HL-60/S4 (cell line): ENCODE data around the gene DAD1.
"Not testable (repeated sequence)": the region's sequence is repeated elsewhere in the genome, so short reads cannot be mapped to it uniquely, and the experiment has no call there.

Source experiments
- in situ Hi-C: fragments of 300-500 bp; cut with MboI; formaldehyde crosslinking; loops from 2 replicates; pipeline ENCODE4 v1.14.3; 2022; ENCODE audit warnings: low sequenced_read_pairs

Gene DAD1

DNA sequence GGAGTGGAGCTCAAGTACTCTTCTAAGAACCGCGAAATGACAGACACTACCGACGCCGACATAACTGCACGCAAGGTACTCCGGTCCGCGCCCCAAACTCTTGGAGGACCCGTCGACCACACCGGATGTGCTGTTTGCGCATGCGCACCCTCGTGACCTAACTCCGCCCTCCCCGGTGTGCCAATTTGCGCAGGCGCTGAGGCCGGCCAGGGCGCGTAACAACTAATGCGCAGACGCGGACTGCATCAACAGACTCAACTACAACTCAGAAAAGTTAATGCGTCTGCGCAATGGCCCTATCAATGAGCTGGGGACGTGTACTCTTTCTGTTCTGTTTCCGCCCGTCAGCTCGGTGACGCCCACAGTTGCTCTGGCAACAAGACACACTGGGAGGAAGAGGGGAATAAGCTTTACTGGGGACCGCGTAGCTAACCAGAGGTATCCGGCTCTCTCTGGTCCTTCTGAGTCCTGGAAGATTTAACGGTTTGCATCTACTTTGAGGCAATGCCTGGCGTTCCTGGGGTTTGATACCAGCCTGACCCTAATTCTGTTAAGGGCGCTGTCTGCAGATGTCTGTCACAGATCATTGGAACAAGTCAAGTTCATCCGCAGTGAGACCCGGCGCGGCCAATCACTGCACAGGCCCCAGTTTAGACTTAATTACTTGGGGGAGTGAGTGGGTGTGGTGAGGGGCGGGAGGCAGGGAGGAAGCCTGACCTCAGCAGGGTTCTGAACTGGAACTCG, at the start of gene DAD1:
Gene DAD1, minus strand, starts transcription at position 129 of the 744 bp plus-strand sequence. Its CDS starts 67 bp downstream, at position 62.
- in situ Hi-C loops: no loop called here

- in situ Hi-C loops: not testable (repeated sequence)
Observed at GRCh38 chr14:22635980-22636379, 47.0 kb upstream of the DAD1 start.

DNA sequence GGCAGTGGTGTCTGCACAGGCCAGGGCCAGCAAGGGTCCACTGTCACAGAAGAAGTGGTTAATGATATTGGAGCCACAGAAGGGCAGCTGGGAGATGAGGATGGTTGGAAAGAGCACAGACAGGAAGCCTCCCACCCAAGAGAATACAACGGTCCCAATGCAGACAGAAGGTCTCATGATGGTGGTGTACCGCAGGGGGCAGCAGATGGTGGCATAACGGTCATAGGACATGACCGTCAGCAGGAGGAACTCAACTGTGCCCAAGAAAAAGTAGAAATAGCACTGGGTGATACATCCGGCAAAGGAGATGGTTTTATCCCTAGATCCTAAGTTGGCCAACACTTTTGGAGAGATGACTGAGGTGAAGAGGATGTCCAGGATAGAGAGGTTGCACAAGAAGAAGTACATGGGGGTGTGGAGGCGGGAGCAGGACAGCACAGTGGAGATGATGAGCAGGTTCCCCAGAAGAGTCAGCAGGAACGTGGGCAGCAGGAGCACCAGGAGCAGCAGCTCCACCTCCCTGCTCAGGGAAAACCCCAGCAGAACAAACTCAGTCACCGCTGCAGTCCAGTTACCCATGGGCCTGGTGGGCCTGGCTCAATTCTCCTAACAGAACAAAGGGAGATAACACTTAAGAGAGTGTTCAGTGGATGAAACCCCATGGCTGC, 45.3 kb upstream of the DAD1 start:
- in situ Hi-C loops: no loop called here

DNA sequence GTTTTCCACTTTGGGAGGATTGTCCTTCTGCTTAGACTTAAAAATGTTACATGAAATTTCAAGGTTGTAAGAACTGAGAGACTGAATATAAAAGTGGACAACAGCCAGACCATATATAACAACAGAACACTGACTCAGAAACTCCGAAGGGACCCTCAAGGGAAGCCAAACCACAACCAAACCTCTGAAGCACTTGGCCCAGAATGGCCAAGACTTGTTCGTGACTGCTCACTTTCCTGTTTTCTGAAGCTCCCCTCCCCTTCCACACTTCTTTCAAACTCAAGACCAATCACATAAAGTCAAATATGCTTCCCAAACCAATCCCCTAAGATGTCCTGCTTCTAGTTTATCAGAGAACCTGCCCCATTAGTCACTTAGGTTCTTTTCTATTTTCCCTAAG, 41.5 kb upstream of the DAD1 start:
- in situ Hi-C loops: no loop called here

DNA sequence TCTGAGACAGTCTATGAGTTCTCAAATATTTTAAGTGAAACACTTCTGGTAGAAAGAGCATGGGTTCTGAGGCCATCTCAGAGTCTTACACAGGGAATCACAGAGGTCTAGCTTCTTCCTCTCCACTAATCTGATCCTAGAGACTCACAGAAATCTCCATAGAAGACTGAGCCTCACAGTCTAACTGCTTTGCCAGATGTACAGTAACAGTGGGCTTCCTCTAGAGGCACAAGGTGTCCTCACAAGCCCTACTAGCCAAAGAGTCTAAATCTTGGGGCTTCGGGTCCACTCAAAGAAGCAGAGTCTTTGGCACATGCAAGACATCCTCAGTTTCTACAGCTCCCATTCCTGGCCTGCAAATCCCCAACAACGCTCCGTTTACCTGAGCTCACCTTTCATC, 41.0 kb upstream of the DAD1 start:
- in situ Hi-C loops: no loop called here

DNA sequence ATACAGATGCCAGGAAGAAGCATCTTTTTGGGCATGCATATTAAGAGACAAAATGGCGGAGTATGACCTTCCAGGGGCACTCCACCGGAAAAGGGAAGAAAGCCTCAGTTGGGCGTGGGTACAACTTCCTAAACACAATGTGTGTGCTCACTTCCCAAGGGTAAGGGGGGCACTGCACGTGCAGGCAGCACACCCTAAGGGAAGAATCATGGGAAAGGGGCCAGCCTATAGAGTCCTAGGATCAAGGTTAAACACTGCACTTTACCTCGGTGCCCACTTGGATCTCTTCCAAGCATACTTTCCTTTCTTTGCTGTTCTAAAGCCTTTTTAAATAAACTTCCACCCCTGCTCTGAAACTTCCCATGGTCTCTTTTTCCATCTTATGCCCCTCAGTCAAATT, 40.3 kb upstream of the DAD1 start:
- in situ Hi-C loops: no loop called here

DNA sequence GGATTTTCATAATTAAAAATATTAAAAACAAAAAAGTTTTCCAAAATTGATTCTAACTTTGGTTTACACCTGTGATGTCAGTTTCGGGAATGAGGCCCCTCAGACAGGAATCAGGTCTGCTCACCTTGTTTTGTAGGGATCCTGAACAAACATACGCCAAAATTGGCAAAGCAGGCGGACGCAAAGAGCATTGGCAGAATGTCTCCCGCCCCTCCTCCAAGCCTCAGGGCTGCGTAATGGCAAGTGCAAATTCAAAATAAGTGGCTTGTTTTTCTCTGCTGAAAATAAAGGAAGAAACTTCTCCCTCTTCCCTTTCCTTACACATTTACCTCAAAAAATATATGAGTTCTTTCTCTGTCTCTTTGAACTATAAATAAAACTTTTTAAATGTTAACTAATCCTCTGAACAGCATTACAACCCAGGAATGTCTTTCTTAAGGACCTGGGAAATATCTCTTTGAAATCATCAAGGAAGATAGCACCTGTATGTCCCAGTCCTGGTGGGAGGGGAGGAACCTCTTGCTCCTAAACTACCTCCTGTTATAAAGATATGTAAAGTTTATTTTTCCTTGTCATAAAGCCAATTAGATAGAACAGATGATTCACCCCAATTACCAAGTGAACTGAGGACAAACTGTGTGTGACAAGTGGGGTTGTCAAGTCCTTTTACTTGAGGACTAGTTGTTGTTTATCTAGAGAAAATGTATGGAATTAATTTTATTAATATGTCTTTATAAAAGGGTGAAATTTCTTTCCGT, 38.7 kb upstream of the DAD1 start:
- in situ Hi-C loops: no loop called here

GRCh38 chr14:22626590-22626989, 37.6 kb upstream of the DAD1 start:
- in situ Hi-C loops: no loop called here

DNA sequence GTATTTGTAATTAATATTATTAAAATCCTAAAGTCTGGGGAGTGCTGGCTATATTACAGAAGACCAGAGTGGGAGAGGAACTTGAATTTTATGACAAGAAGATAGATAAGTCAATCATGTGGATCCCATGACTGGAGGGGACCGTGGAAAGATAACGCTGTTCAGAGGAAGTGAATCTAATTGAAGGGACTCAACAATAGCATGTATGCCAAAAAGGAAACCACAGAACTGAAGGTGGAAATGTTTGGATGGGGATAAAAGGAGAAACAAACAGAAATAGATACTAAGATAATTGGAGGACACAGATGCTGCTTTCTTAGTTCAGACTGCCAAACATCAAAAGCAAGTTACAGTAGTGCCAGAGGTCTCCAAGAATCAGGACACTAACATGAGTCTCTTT, 34.0 kb upstream of the DAD1 start:
- in situ Hi-C loops: no loop called here

GRCh38 chr14:22622255-22622654, 33.2 kb upstream of the DAD1 start:
- in situ Hi-C loops: no loop called here

GRCh38 chr14:22615765-22616164, 26.7 kb upstream of the DAD1 start:
- in situ Hi-C loops: not testable (repeated sequence)

DNA sequence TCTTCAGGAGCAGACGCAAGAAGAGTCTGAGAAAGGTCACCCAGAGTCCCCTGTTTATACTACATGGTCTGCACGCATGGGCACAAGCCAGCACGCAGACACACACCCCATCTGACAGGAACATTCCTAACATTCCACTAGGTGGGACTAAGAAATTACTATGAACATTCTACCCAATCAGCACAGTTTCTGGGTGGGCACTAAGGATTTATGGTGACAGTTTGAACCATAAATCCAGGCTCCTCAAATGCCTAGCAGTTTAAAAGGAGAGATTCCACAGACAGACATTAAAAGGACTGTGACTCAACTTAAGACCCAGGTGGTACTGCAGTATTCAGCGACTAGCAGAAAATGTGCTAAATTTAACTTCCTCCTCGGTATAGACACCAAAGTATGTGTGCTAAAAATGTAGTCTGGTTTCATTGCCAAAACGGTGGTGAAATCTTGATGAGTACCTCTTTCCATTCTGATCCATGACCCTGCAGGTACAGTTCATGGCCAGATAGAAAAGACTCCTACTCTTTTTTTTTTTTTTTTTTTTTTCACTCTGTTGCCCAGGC, 25.3 kb upstream of the DAD1 start:
- in situ Hi-C loops: no loop called here

GRCh38 chr14:22613736-22614239, 24.8 kb upstream of the DAD1 start:
- in situ Hi-C loops: no loop called here

GRCh38 chr14:22613106-22613695, 24.2 kb upstream of the DAD1 start:
- in situ Hi-C loops: no loop called here

DNA sequence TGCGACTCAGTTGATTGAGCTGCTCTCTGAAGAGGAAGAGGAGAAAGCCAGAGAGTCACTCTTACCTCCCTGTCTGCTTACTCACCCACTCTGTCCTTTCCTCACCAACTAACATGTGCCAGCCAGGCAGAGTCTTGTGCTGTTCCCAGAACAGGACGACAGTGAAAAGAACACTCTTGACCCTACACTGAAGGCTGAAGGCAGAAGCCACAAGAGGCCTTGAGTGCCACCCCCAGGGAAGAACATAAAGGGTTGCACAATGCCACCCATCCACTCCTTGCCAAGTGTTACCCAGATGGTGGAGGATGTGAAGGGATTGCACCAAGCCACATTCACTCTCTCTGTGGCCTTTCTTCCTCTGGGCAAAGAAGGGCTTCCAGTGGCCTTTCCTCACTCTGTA, 21.9 kb upstream of the DAD1 start:
- in situ Hi-C loops: no loop called here

DNA sequence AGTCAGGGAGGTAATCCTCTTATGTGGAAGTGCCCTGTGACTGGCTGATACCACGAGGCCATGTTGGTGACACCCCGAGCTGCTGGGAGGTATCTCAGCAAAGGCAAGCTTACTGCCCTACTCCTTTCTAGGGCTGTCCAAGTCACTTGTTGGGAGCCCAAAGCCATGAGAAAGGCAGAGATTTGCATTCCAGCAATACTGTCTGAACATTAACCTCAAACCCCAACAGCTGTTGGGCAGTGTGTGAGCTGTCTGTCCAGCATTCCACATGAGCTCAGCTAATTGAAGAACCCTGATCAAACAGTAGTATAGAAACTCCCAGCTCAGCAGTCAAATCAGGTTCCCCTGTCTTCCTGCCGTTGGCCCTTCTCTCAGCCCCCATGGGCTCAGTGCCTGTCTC, 18.3 kb upstream of the DAD1 start:
- in situ Hi-C loops: no loop called here

DNA sequence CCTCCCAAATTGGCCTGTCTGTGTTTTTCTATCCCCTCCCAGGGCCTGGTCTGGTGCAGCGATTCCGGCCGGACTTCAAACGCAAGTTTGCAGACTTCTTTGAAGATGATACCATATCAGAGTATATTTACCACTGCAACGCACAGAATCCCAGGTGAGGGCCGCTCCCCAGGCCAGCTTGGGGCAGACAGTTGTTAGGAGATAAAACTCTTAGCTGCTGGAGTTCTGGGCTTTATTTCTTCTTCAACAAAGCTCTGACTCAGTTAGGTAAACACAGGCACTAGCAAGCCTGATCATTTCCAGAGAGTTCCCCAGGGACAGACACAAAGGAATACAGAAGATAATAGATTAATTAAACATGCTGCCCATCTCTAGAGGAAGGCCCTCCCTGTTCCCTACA, 17.4 kb upstream of the DAD1 start:
- in situ Hi-C loops: no loop called here

DNA sequence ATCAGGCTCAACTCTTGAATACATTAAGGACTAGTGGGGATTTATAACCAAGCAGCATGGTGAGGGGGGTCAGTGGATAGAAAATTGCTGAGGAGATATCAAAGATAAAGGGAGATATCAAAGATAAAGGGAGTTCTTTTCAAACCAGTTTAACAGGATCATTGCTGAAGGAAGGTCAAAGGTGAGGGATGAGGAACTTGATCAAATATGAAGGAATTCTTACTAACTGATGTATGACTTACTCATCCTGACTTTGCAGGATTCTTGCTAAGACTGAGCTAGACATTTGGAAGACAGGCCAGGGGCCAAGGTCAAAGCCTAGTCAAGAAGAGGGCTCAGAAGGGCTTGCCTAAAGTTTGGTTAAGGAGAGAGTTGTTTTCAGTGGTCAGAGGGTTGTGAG, 13.8 kb upstream of the DAD1 start:
- in situ Hi-C loops: no loop called here

GRCh38 chr14:22601996-22602395, 13.0 kb upstream of the DAD1 start:
- in situ Hi-C loops: no loop called here

- in situ Hi-C loops: no loop called here
Observed at GRCh38 chr14:22601456-22601855, 12.4 kb upstream of the DAD1 start.

DNA sequence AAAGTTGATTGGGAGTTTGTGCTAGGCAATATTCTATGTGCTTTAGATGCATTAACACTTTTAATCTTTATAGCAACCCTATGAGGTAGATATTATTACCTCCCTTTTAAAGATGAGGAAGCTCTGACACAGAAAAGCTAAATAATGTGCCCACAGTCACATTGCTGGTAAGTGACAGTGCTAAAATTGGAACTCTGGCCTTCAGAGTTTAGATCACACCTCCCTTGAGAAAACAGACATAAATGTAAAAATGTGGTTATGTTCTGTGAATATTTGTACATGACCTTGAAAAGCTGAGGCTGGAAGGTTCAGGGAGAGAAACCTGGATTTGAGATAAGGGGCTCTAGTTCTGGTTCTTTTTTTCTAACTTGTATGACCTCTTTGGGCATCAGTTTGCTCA, 11.0 kb upstream of the DAD1 start:
- in situ Hi-C loops: no loop called here
